ENCODE data around the gene TK1. TPM values are rescaled to one million over a fixed set of nuclear protein-coding genes. Genes with fewer than 3 reads are reported as not detected.
"Not testable (repeated sequence)": the region's sequence is repeated elsewhere in the genome, so short reads cannot be mapped to it uniquely, and the experiment has no call there.

Gene TK1
- total RNA-seq, result 12.7 TPM
- polyA plus RNA-seq (ENCODE audit: insufficient read depth, low read depth, low replicate concordance), result 9.3 TPM
- long read RNA-seq, donor 1, transcript TK1-201 (7 exons, 1,628 nt), result major isoform, 21 of 22 reads
- long read RNA-seq, donor 1, partial matches to known transcripts, result 0 of 22 reads
- long read RNA-seq, donor 1, other reads (novel, unspliced or antisense), result 0 of 22 reads
- long read RNA-seq, donor 2, transcript TK1-201 (7 exons, 1,628 nt), result major isoform, 16 of 22 reads
- long read RNA-seq, donor 2, partial matches to known transcripts, result 5 of 22 reads
- long read RNA-seq, donor 2, other reads (novel, unspliced or antisense), result 0 of 22 reads
- long read RNA-seq, donor 3, transcript TK1-201 (7 exons, 1,628 nt), result major isoform, 16 of 26 reads
- long read RNA-seq, donor 3, partial matches to known transcripts, result 0 of 26 reads
- long read RNA-seq, donor 3, other reads (novel, unspliced or antisense), result 8 of 26 reads
- long read RNA-seq, donor 4, transcript TK1-201 (7 exons, 1,628 nt), result major isoform, 11 of 22 reads
- long read RNA-seq, donor 4, partial matches to known transcripts, result 0 of 22 reads
- long read RNA-seq, donor 4, other reads (novel, unspliced or antisense), result 9 of 22 reads
- long read RNA-seq, donor 5, partial matches to known transcripts, result 0 of 1 reads
- long read RNA-seq, donor 5, other reads (novel, unspliced or antisense), result 0 of 1 reads
- long read RNA-seq, donor 6, transcript TK1-201 (7 exons, 1,628 nt), result major isoform, 10 of 12 reads
- long read RNA-seq, donor 6, partial matches to known transcripts, result 0 of 12 reads
- long read RNA-seq, donor 6, other reads (novel, unspliced or antisense), result 0 of 12 reads
- long read RNA-seq, donor 7, transcript TK1-201 (7 exons, 1,628 nt), result major isoform, 15 of 17 reads
- long read RNA-seq, donor 7, partial matches to known transcripts, result 1 of 17 reads
- long read RNA-seq, donor 7, other reads (novel, unspliced or antisense), result 1 of 17 reads
- long read RNA-seq, donor 8, transcript TK1-201 (7 exons, 1,628 nt), result major isoform, 30 of 43 reads
- long read RNA-seq, donor 8, partial matches to known transcripts, result 0 of 43 reads
- long read RNA-seq, donor 8, other reads (novel, unspliced or antisense), result 11 of 43 reads
- long read RNA-seq, donor 9, transcript TK1-201 (7 exons, 1,628 nt), result major isoform, 11 of 11 reads
- long read RNA-seq, donor 9, partial matches to known transcripts, result 0 of 11 reads
- long read RNA-seq, donor 9, other reads (novel, unspliced or antisense), result 0 of 11 reads
- long read RNA-seq, donor 10, transcript TK1-201 (7 exons, 1,628 nt), result major isoform, 11 of 21 reads
- long read RNA-seq, donor 10, partial matches to known transcripts, result 0 of 21 reads
- long read RNA-seq, donor 10, other reads (novel, unspliced or antisense), result 10 of 21 reads

DNA sequence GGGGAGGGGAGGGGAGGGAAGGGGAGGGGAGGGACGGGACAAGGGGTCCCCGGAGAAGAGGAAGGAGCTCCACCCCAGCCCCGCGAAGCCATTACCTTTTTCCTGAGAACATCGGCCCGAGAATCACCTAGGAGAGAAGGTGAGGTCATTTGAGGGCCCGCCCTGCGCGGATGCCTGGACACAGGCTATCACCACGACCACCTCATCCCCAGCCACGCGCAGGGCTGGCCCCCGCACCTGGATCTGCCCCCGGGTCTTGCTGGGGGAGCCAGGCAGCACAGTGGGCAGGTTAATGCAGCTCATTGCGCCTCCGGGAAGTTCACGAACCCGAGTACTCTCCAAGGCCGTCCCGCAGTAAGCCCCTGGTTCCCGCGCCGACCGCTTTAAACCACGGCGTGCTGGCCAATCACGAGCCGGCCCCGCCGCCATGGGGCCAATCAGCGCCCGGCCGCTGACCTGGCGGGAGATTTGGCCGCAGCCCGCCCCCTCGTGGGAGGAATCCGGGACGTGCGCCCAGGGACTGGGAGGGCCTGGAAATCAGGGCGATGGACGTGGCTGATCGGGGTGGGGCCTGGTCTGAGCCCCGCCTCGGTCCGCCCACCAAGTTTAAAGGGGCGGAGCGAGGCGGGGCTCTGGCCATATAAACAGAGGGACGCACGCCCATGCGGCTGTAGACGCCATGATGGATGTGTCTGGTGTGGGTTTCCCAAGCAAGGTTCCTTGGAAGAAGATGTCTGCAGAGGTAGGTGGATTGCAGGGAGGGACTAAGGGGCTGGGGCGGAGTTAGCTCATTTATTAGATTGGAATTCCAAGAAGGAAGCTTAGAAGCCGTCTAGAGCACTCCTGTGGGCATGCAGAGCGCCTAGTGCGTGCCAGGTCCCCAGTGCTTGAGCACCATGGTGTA, at the start of gene TK1, which contains the start of gene AFMID:
TK1 (minus strand) TSS at position 361 of the 904 bp plus-strand sequence; CDS start at position 303, 58 bp downstream.
AFMID (plus strand) TSS at position 671 of the 904 bp plus-strand sequence; CDS start at position 680, 9 bp downstream.
- peak within 1 kb of the TSS; percentile 75 to 85 (median 83) for H3K4me3 ChIP-seq (ENCODE audit: low read length in 3 of 3)
- no peaks in the 10 kb centered on the region for H3K9me3 ChIP-seq (ENCODE audit: control insufficient read depth in 2 of 3, insufficient read depth in 1 of 3, low read length in 3 of 3)
- H3K27me3 ChIP-seq (ENCODE audit: control insufficient read depth, insufficient read depth, low read length), result no peaks in the 10 kb centered on the region
- H3K9ac ChIP-seq (ENCODE audit: low read length in 3 of 3), result peak within 1 kb of the TSS in 2 of 3 donors; percentile 65 to 67
- peaks cover 0 to 25% (median 17%) of the 10 kb centered on the region in 3 donors for H3K4me1 ChIP-seq (ENCODE audit: control insufficient read depth in 2 of 3, insufficient read depth in 2 of 3, low read depth in 1 of 3, low read length in 3 of 3)
- H3K27ac ChIP-seq (ENCODE audit: low read depth in 2 of 2, low read length in 2 of 2), result peak within 1 kb of the TSS; percentile 55 to 67
- DNase-seq (peak; percentile 98 to 99 (median 99)), FAIRE-seq (peak; percentile 51)
- intact Hi-C loops (cut with DNase I), result no loop called here
- peaks cover 0 to 4% (median 0%) of the 10 kb centered on the region in 3 donors for H3K36me3 ChIP-seq (ENCODE audit: control insufficient read depth in 2 of 3, insufficient read depth in 3 of 3, low read length in 3 of 3)
- TF ChIP-seq, protein P1, sequence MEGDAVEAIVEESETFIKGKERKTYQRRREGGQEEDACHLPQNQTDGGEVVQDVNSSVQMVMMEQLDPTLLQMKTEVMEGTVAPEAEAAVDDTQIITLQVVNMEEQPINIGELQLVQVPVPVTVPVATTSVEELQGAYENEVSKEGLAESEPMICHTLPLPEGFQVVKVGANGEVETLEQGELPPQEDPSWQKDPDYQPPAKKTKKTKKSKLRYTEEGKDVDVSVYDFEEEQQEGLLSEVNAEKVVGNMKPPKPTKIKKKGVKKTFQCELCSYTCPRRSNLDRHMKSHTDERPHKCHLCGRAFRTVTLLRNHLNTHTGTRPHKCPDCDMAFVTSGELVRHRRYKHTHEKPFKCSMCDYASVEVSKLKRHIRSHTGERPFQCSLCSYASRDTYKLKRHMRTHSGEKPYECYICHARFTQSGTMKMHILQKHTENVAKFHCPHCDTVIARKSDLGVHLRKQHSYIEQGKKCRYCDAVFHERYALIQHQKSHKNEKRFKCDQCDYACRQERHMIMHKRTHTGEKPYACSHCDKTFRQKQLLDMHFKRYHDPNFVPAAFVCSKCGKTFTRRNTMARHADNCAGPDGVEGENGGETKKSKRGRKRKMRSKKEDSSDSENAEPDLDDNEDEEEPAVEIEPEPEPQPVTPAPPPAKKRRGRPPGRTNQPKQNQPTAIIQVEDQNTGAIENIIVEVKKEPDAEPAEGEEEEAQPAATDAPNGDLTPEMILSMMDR (IDR thresholded peaks at IDR 0.05; ENCODE audit: borderline replicate concordance, extremely low read depth, insufficient read depth), result peak; percentile 79

GRCh38 chr17:78235885-78236284, 49.0 kb upstream of the TK1 start:
- Histone ChIP-seq H3K27ac (ENCODE audit: low read depth in 2 of 2, low read length in 2 of 2) (no peak overlapping the region), H3K4me3 (ENCODE audit: low read length in 3 of 3) (no peak overlapping the region), H3K36me3 (ENCODE audit: control insufficient read depth in 2 of 3, insufficient read depth in 3 of 3, low read length in 3 of 3) (no peaks in the 10 kb centered on the region), H3K9me3 (ENCODE audit: control insufficient read depth in 2 of 3, insufficient read depth in 1 of 3, low read length in 3 of 3) (no peaks in the 10 kb centered on the region), H3K27me3 (ENCODE audit: control insufficient read depth, insufficient read depth, low read length) (peaks cover 2% of the 10 kb centered on the region), H3K4me1 (ENCODE audit: control insufficient read depth in 2 of 3, insufficient read depth in 2 of 3, low read depth in 1 of 3, low read length in 3 of 3) (no peaks in the 10 kb centered on the region), H3K9ac (ENCODE audit: low read length in 3 of 3) (no peak overlapping the region)
- FAIRE-seq (no peak), DNase-seq (no peak)
- TF ChIP-seq, protein P1 (IDR thresholded peaks at IDR 0.05; ENCODE audit: borderline replicate concordance, extremely low read depth, insufficient read depth), result no peak
- intact Hi-C loops (cut with DNase I), result no loop called here

DNA sequence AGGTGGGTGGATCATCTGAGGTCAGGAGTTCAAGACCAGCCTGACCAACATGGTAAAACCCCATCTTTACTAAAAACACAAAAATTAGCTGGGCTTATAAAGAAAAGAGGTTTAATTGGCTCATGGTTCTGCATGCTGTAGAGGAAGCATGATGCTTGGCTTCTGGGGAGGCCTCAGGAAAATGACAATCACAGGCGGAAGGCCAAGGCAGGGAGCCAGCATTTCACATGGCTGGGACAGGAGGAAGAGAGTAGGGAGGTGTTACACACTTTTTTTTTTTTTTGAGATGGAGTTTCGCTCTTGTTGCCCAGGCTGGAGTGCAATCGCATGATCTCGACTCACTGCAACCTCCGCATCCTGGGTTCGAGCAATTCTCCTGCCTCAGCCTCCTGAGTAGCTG, 48.2 kb upstream of the TK1 start:
- intact Hi-C loops (cut with DNase I); H3K4me1 ChIP-seq (ENCODE audit: control insufficient read depth in 2 of 3, insufficient read depth in 2 of 3, low read depth in 1 of 3, low read length in 3 of 3); H3K27me3 ChIP-seq (ENCODE audit: control insufficient read depth, insufficient read depth, low read length); H3K4me3 ChIP-seq (ENCODE audit: low read length in 3 of 3); H3K27ac ChIP-seq (ENCODE audit: low read depth in 2 of 2, low read length in 2 of 2); H3K36me3 ChIP-seq (ENCODE audit: control insufficient read depth in 2 of 3, insufficient read depth in 3 of 3, low read length in 3 of 3); H3K9me3 ChIP-seq (ENCODE audit: control insufficient read depth in 2 of 3, insufficient read depth in 1 of 3, low read length in 3 of 3); DNase-seq; FAIRE-seq; H3K9ac ChIP-seq (ENCODE audit: low read length in 3 of 3): not testable (repeated sequence)

All from kidney (tissue), 22 donors.